Activated gamma-delta T cell treated with anti-CD3 and anti-CD28 coated beads, Interleukin-2, amount 50 U/mL, for 16 hours (primary cell): ENCODE data around the gene ABCB11.
"Not testable (repeated sequence)": the region's sequence is repeated elsewhere in the genome, so short reads cannot be mapped to it uniquely, and the experiment has no call there.

Experiments used
- DNase-seq: peaks from one replicate; pipeline ENCODE4 v3.0.0-alpha.2; 2020; ENCODE audit warnings: low read depth

Gene ABCB11

DNA sequence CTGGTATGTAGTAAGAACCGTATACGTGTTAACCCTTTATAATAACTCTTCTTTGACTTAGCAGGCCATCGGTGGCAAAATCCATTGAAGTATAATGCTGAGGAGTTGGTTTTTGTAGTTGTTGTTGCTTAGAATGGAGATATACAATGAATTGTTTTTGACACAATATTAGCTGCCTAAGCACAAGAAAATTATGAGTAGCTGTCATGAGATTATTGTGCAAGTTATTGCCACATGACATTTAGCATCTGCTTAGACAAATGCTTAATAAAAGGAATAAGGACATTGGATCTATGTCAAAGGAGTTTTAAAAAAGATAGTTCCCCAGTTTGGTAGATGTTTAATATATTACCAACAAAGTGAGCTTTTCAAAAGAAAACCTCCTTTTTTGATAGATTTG is 59.9 kb downstream of the ABCB11 start:
- DNase-seq = no peak

DNA sequence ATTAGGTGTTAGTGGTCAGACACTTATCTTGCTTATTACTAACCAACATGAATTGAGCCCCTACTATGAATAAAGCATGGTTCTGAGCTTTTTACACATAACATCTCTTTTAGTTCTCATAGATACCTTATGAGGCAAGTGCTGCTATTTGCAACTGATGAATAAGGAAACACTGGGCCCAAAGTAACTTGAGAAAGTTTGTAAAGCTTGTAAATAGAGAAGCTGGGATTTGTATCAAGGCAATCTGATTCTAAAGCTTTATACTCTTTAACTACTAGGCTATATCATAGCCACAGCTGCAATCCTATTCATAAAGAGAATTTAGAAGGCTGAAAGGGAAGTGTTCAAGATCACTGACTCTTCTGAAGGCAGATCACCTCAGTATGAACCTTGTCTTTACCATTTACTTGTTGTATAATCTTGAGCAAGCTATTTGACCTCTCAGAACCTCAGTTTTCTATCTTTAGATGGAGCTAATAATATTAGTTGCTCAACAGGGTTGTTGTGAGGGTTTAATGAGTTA is 60.4 kb downstream of the ABCB11 start:
- no peak for DNase-seq

DNA sequence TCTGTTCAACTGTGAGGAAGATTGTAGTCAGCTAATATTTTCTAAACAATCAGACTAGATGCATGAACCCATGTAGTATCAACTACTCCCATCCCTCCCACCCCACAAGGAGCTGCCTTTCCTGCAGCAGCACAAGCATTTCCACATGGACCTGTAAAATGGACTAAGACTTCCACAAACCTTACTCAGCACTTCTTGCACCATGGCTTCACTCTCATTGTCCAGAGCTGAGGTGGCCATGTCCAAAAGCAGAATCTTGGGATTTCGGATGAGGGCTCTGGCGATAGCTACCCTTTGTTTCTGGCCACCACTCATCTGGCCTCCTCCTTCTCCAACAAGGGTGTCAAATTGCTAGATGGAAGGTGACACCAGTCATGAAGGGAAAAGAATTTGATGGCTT is 61.3 kb downstream of the ABCB11 start:
- DNase-seq = no peak

DNA sequence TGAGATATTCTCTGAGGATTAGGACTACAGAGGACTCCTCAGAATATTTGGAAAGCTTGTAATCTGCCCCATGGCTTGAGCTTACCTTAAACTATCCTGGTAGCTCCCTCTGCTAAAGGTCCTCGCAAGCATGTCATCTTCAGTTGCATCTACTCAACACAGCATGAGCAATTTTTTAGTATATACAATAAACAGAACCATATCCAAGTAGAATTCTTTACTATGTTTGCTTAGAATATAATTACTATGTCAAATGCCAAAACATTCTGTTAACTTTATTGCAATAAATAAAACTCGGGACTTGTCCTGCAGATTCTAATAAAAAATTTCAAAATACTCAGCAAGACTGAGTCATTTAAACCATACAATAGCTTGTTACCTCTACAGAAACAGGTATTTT is 62.8 kb downstream of the ABCB11 start:
- no peak for DNase-seq

DNA sequence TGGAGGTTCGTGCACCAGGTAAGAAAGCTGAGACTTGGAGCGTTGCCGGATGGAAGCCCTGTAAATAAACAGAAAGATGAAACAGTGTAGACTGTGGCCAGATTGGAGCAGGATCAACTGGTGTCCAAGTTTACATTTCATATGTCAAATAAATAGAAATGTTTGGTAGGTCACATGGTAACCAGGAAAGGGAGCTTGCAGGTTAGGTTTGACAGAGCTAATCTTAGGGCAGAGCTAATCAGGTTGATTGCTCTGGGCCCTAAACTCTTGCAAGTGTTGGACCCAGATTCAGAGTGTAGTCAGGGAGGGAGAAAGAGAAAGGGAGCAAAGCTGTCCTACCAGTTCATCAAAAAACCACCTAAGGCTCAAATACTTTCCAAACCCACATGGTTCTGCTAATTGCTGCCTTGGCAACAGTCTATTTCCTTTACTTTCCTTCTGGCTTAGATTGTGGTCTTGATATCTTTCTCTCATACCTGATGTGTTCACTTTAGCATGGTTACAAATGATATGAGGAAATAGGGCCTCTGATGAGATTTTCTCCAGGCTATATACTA is 66.8 kb downstream of the ABCB11 start:
- no peak for DNase-seq

GRCh38 chr2:168962636-168963035 is 68.5 kb downstream of the ABCB11 start:
- DNase-seq = no peak

DNA sequence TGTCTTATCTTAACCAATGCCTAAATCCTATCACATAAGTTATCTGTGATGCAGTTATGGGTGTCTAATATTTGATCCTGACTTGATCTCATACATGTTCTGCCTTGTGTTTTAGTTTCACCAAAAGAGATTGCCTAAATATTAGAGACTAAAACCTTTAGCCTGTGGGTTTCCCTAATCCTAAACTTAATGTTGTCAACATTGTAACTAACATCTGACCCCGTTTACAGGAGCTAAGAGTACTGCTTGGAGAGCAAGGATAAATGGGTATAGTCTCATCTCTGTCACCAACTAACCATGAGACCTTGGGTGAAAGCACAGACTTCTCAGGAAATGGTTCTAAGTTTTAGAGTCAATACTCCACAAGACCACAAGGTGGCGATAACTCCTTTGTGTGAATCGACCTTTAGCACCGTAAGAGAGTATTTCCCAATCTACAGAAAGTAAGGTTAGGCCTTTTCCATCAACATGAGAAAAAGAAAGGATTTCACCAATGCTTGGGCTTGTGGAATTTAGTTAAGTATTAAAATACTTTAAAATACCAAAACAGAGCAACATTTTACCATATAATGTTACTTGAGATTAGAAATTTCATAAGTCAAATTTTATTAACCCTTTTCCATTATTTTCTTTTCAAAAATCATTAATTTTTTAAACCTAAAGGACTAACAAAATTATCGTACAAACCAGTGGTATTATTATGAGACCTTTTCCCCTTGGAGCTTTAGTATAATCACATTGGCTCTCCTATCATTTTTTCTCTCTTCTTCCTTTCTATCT is 69.5 kb downstream of the ABCB11 start:
- DNase-seq = peak; percentile 32

DNA sequence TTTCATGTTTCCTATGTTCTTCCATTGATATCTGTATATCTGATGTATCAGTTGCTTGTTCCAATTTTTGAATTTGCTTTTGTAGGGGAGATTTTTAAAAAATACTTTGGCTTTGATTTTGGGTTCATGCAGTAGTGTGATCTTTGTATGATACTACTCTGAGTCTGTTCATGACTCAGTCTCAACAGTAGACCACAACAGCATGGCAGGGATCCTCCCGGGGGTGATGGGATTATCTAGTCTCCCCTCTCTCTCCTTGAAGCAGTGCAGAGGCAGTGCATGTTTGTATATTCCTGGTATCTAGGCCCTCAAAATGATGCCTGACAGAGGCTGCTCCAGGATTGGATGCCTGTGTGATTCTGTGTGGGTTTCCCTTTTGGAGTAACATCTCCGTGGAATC is 74.7 kb downstream of the ABCB11 start:
- DNase-seq = no peak

DNA sequence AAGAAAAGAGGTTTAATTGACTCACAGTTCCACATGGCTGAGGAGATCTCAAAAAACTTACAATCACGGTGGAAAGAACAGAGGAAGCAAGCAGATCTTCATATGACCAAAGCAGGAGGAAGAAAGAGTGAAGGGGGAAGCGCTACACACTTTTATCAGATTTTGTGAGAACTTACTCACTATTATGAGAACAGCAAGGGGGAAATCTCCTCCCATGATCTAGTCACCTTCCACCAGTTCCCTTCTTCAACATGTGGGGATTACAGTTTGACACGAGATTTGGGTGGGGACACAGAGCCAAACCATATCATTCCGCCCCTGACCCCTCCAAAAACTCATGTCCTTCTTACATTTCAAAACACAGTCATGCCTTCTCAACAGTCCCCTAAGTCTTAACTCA is 75.8 kb downstream of the ABCB11 start:
- DNase-seq = no peak

DNA sequence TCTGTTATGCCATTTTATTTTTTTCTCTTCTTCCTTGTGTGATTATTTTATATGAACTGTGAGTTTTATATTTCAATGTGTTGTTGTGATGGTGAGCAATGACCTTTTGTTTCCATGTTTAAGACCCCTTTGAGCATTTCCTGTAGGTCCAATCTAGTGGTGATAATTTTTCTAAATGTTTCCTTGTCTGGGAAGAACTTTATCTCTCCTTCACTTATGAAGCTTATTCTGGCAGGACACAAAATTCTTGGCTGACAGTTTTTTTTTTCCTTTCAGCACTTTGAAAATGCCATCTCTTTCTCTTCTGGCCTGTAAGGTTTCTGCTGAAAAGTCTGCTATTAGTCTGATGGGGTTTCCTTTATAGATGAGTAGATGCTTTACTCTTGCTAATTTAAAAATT is 76.9 kb downstream of the ABCB11 start:
- no peak for DNase-seq

GRCh38 chr2:168952424-168952823 is 78.7 kb downstream of the ABCB11 start:
- DNase-seq = no peak

DNA sequence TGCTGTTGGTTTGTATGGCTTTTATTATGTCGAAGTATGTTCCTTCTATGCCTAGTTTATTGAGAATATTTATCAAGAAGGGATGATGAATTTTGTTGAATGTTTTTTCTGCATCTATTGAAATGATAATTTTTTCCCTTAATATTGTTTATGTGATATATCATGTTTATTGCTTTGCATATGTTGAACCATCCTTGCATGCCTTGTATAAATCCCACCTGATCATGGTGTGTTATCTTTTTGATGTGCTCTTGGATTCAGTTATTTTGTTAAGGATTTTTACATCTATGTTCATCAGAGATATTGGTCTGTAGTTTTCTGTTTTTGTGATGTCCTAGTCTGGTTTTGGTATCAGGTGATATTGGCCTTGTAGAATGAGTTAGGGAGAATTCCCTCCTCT is 79.3 kb downstream of the ABCB11 start:
- DNase-seq = no peak

DNA sequence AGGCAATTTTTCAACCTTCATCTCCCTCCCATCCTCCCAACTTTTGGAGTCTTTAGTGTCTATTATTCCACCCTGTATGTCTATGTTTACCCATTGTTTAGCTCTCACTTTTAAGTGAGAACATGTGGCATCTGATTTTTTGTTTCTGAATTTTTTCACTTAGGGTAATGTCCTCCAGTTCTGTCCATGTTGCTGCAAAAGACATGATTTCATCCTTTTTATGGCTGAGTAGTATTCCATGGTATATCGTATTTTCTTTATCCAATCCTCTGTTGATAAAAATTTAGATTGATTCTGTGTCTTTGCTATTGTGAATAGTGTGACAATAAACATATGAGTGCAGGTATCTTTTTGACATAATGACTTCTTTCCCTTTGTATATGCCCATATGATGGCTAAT is 81.8 kb downstream of the ABCB11 start:
- DNase-seq = no peak

GRCh38 chr2:168948621-168949212 is 82.4 kb downstream of the ABCB11 start:
- DNase-seq = no peak

- no peak for DNase-seq
Observed at GRCh38 chr2:168945508-168945907, 85.6 kb downstream of the ABCB11 start.

- DNase-seq = no peak
Observed at GRCh38 chr2:168944065-168944464, 87.1 kb downstream of the ABCB11 start.

GRCh38 chr2:168941297-168941696 is 89.8 kb downstream of the ABCB11 start:
- DNase-seq = no peak

- DNase-seq = no peak
Observed at GRCh38 chr2:168939918-168940317, 91.2 kb downstream of the ABCB11 start.

- DNase-seq = no peak
Observed at GRCh38 chr2:168939061-168939460, 92.1 kb downstream of the ABCB11 start.

GRCh38 chr2:168935810-168936581 is 95.1 kb downstream of the ABCB11 start:
- DNase-seq = no peak

DNA sequence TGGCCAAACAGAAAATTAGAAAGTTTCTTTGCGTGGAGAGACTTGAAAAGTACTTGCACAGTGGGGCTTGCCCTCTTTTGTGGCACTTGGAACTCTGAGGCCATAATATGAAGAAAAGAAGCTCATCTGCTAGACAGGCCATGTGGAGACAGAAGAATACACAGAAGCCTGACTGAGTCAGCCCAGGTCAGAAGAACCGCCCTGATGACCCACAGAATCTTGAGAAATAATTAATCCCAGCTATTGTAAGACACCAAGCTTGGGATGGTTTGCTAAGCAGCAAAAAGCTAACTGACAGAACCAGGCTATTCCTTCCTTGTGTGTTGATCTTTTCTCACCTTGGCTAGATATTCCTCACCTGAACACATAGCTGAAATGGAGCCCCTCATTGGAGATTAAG is 96.3 kb downstream of the ABCB11 start:
- no peak for DNase-seq

GRCh38 chr2:168932174-168932573 is 99.0 kb downstream of the ABCB11 start:
- not testable (repeated sequence) for DNase-seq

DNA sequence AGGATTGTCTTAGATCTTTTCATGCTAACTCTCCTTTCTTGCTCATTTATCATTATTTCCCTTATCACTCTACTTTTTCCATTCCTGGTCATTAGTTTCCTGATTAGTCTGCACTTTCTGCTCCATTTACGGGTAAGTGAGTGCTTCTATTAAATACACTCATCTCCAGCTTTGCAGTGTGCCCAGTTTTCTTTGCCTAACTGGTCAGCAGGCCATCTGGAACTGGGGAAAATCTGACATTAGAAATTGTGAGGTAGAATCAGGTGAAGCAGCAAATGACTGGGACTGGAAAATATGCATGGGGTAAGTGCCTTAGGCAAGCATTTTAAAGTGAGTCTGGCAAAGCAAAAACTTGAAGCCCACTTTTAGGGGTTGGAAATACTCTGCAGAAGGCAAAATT is 100.9 kb downstream of the ABCB11 start:
- no peak for DNase-seq
